DOHH2 (cell line): ENCODE measurements around the gene CHML.

ENCODE experiments used
- CTCF ChIP-seq: fragments of 200-600 bp; sonication (generic); IDR thresholded peaks from one replicate; pipeline ENCODE4 v1.5.1; 2014; ENCODE audit warnings: antibody characterized with exemption, mild to moderate bottlenecking, low read depth, low read length; ENCODE audit not compliant: poor library complexity, severe bottlenecking
- EZH2phosphoT487 ChIP-seq: fragments of 200-600 bp; sonication (generic); IDR thresholded peaks from 2 replicates; pipeline ENCODE4 v1.6.1; 2017; ENCODE audit warnings: borderline replicate concordance, mild to moderate bottlenecking, antibody characterized with exemption, low read length, moderate library complexity, mixed read lengths

DNA sequence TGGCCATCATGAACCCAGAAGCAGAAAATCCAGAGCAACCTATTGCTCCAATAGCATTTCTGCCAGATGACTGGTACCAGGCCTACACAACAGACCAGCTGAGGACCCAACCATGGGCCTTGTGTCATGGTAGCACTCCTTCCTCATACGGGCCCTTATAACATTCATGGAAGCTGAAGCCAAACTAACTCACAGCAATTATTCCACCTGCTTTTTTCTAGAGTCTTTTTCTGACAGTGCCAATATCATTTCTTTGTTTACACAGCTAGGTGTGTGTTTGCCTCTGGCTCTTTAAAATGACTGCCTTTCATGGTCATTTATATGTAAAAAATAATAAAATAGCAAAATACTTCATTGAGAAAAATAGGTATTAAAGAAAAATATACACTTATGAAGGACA is 8.0 kb upstream of the CHML start:
- no peak for TF ChIP-seq CTCF
- TF ChIP-seq EZH2phosphoT487 = no peak
